ENCODE results near the gene HOXB5.

The HOXB5 gene

DNA sequence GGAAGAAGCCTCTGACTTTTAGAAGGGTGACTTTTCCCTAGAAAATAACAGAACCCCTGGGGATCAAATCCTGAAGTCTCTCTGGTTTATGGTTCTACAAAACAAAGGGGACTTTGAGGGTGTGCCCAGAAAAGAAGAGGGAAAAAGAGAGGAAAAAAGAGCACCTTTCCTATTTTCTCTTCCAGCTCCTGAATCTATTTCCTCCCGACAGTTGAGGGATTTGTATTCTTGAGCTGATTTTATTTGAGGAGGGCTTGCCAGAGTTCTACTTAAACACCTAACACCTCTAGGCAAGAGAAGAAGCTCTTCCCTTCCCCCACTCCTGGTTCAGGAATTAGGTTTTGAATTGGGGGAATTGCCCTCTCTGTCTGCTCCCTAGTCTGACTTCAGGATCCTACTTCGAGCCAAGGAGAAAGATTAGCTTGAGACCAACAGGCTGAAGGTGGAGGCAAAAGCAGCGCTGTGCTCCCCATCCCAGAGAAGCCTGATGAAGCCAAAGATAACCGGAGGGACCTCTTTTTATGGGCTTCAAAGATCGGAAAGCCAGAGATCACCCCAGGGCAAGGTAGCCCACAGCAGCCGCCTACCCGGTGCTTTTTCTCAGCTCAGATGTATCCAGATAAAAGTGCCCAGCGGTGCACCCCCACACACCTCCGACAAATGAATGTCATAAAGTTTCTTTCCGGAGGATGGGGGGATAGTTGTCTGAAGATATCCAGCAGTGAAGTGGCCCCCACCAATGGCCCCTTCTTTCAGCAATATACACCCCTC, 4.3 kb downstream of the HOXB5 start:
- under 1% methylated on average over 7 of the region's 10 CpGs for WGBS
- Histone ChIP-seq H3K18ac (ENCODE audit: low read depth in 1 of 2, low read length in 2 of 2) (peak overlapping the region; percentile 71 to 74), H3K9ac (ENCODE audit: low read length) (peak overlapping the region; percentile 98), H3K9me3 (ENCODE audit: control insufficient read depth, low read length) (no peaks in the 10 kb centered on the region), H3K23ac (ENCODE audit: low read length in 2 of 2) (peak overlapping the region in 1 of 2 experiments; percentile 15), H2AK5ac (ENCODE audit: low read length, severe bottlenecking) (peak overlapping the region; percentile 45), H3K27ac (ENCODE audit: low read length, poor library complexity, severe bottlenecking) (peak overlapping the region; percentile 39), H4K8ac (ENCODE audit: low read length) (no peak overlapping the region), H2BK12ac (ENCODE audit: low read length in 2 of 2) (peak overlapping the region in 1 of 2 experiments; percentile 38), H3K4me2 (ENCODE audit: low read length, poor library complexity, severe bottlenecking) (peak overlapping the region; percentile 62), H2BK5ac (ENCODE audit: low read depth, low read length, poor library complexity, severe bottlenecking) (no peak overlapping the region), H2AFZ (ENCODE audit: low read depth, low read length) (no peak overlapping the region), H3K79me1 (replicated peaks; ENCODE audit: low read length, poor library complexity, severe bottlenecking) (peaks cover 5% of the 10 kb centered on the region), H2BK15ac (ENCODE audit: low read depth, poor library complexity, severe bottlenecking) (no peak overlapping the region), H3K14ac (ENCODE audit: low read length in 2 of 2) (peak overlapping the region; percentile 45 to 70), H3K4ac (ENCODE audit: low read depth in 1 of 2, low read length in 2 of 2) (peak overlapping the region; percentile 39 to 96), H4K91ac (ENCODE audit: low read length) (peak overlapping the region; percentile 4), H3K4me3 (ENCODE audit: insufficient read depth in 1 of 2, low read depth in 1 of 2, low read length in 2 of 2) (peak overlapping the region in 1 of 2 experiments; percentile 96), H3K4me1 (ENCODE audit: control insufficient read depth, insufficient read depth, low read depth, low read length) (peaks cover 35% of the 10 kb centered on the region), H2BK120ac (ENCODE audit: low read depth, low read length) (peak overlapping the region; percentile 82), H3K36me3 (ENCODE audit: control insufficient read depth in 1 of 2, insufficient read depth in 2 of 2, low read depth in 1 of 2, low read length in 2 of 2) (peaks cover 11 to 12% of the 10 kb centered on the region in 2 experiments), H3K27me3 (ENCODE audit: control insufficient read depth in 1 of 2, insufficient read depth in 1 of 2, low read length in 2 of 2) (peaks cover 0 to 4% of the 10 kb centered on the region in 2 experiments)
- no peak for DNase-seq

GRCh38 chr17:48588528-48588927, 5.1 kb downstream of the HOXB5 start:
- peak overlapping the region in 1 of 2 experiments; percentile 94 for H3K14ac ChIP-seq (ENCODE audit: low read length in 2 of 2)
- H2AK5ac ChIP-seq (ENCODE audit: low read length, severe bottlenecking): peak overlapping the region; percentile 45
- peak overlapping the region in 1 of 2 experiments; percentile 9 for H3K23ac ChIP-seq (ENCODE audit: low read length in 2 of 2)
- WGBS: 0% methylated on average over 1 of the region's 2 CpGs
- peaks cover 35% of the 10 kb centered on the region for H3K4me1 ChIP-seq (ENCODE audit: control insufficient read depth, insufficient read depth, low read depth, low read length)
- H3K27me3 ChIP-seq (ENCODE audit: control insufficient read depth in 1 of 2, insufficient read depth in 1 of 2, low read length in 2 of 2): peaks cover 0 to 4% of the 10 kb centered on the region in 2 experiments
- peak; percentile 62 for DNase-seq
- no peak overlapping the region for H2BK15ac ChIP-seq (ENCODE audit: low read depth, poor library complexity, severe bottlenecking)
- peak overlapping the region; percentile 89 to 92 for H3K18ac ChIP-seq (ENCODE audit: low read depth in 1 of 2, low read length in 2 of 2)
- peak overlapping the region; percentile 70 for H4K8ac ChIP-seq (ENCODE audit: low read length)
- H4K91ac ChIP-seq (ENCODE audit: low read length): no peak overlapping the region
- H3K9ac ChIP-seq (ENCODE audit: low read length): peak overlapping the region; percentile 98
- H3K9me3 ChIP-seq (ENCODE audit: control insufficient read depth, low read length): no peaks in the 10 kb centered on the region
- H3K36me3 ChIP-seq (ENCODE audit: control insufficient read depth in 1 of 2, insufficient read depth in 2 of 2, low read depth in 1 of 2, low read length in 2 of 2): peaks cover 10 to 12% of the 10 kb centered on the region in 2 experiments
- H2BK120ac ChIP-seq (ENCODE audit: low read depth, low read length): peak overlapping the region; percentile 82
- H3K4ac ChIP-seq (ENCODE audit: low read depth in 1 of 2, low read length in 2 of 2): peak overlapping the region; percentile 87 to 96
- H3K27ac ChIP-seq (ENCODE audit: low read length, poor library complexity, severe bottlenecking): no peak overlapping the region
- peak overlapping the region in 1 of 2 experiments; percentile 37 for H2BK12ac ChIP-seq (ENCODE audit: low read length in 2 of 2)
- peaks cover 5% of the 10 kb centered on the region for H3K79me1 ChIP-seq (replicated peaks; ENCODE audit: low read length, poor library complexity, severe bottlenecking)
- H2AFZ ChIP-seq (ENCODE audit: low read depth, low read length): no peak overlapping the region
- H2BK5ac ChIP-seq (ENCODE audit: low read depth, low read length, poor library complexity, severe bottlenecking): no peak overlapping the region
- H3K4me3 ChIP-seq (ENCODE audit: insufficient read depth in 1 of 2, low read depth in 1 of 2, low read length in 2 of 2): peak overlapping the region in 1 of 2 experiments; percentile 96
- peak overlapping the region; percentile 49 for H3K4me2 ChIP-seq (ENCODE audit: low read length, poor library complexity, severe bottlenecking)

DNA sequence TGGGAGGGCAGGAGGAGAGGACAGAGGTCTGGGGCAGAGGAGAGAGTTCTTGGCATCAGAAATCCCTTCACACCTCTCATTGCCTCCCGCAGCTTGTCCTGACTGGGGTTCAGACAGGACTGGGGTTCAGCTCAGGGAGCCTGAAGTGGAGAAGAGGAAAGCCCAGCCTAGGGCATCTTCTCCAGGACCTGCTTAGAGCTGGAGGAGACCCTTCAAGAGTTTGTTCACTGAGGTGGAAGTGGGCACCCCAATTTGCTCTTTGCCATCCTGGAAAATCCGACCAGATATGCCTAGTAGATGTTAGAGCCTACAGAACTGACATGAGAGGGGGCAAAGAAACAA, 5.5 kb downstream of the HOXB5 start:
- Histone ChIP-seq H2BK5ac (ENCODE audit: low read depth, low read length, poor library complexity, severe bottlenecking) (no peak overlapping the region), H2BK12ac (ENCODE audit: low read length in 2 of 2) (peak overlapping the region in 1 of 2 experiments; percentile 37), H4K91ac (ENCODE audit: low read length) (peak overlapping the region; percentile 36), H2AK5ac (ENCODE audit: low read length, severe bottlenecking) (no peak overlapping the region), H3K27me3 (ENCODE audit: control insufficient read depth in 1 of 2, insufficient read depth in 1 of 2, low read length in 2 of 2) (peaks cover 0 to 4% of the 10 kb centered on the region in 2 experiments), H3K79me1 (replicated peaks; ENCODE audit: low read length, poor library complexity, severe bottlenecking) (peaks cover 5% of the 10 kb centered on the region), H3K4me2 (ENCODE audit: low read length, poor library complexity, severe bottlenecking) (peak overlapping the region; percentile 60), H3K9ac (ENCODE audit: low read length) (peak overlapping the region; percentile 98), H3K36me3 (ENCODE audit: control insufficient read depth in 1 of 2, insufficient read depth in 2 of 2, low read depth in 1 of 2, low read length in 2 of 2) (peaks cover 10 to 12% of the 10 kb centered on the region in 2 experiments), H2AFZ (ENCODE audit: low read depth, low read length) (no peak overlapping the region), H3K4ac (ENCODE audit: low read depth in 1 of 2, low read length in 2 of 2) (peak overlapping the region; percentile 87 to 96), H3K18ac (ENCODE audit: low read depth in 1 of 2, low read length in 2 of 2) (peak overlapping the region; percentile 92 to 96), H2BK15ac (ENCODE audit: low read depth, poor library complexity, severe bottlenecking) (no peak overlapping the region), H3K9me3 (ENCODE audit: control insufficient read depth, low read length) (no peaks in the 10 kb centered on the region), H3K27ac (ENCODE audit: low read length, poor library complexity, severe bottlenecking) (peak overlapping the region; percentile 2), H3K14ac (ENCODE audit: low read length in 2 of 2) (peak overlapping the region in 1 of 2 experiments; percentile 73), H3K4me1 (ENCODE audit: control insufficient read depth, insufficient read depth, low read depth, low read length) (peaks cover 31% of the 10 kb centered on the region), H3K4me3 (ENCODE audit: insufficient read depth in 1 of 2, low read depth in 1 of 2, low read length in 2 of 2) (peak overlapping the region in 1 of 2 experiments; percentile 96), H3K23ac (ENCODE audit: low read length in 2 of 2) (peak overlapping the region in 1 of 2 experiments; percentile 75), H4K8ac (ENCODE audit: low read length) (peak overlapping the region; percentile 70), H2BK120ac (ENCODE audit: low read depth, low read length) (peak overlapping the region; percentile 65)
- no peak for DNase-seq
- 10% methylated on average over 2 of the region's 2 CpGs for WGBS
